Upper lobe of left lung (tissue), 4 donors: ENCODE data around the gene CALR3.

Source experiments
- CTCF ChIP-seq, 6 experiments: fragments of 450-650 bp in 4 of 6; fragments of 200-600 bp in 2 of 6; sonication (generic) in 2 of 6; IDR thresholded peaks; one replicate each; pipeline ENCODE4 v1.5.1; 2016 to 2019; ENCODE audit warnings: antibody characterized with exemption in 6 of 6
- POLR2A ChIP-seq, 4 donors: fragments of 450-650 bp; IDR thresholded peaks; one replicate each; pipeline ENCODE4 v1.5.1; 2016 to 2017; ENCODE audit warnings: antibody characterized with exemption in 4 of 4, mild to moderate bottlenecking in 2 of 4
- POLR2AphosphoS5 ChIP-seq, 2 donors: sonication (generic); formaldehyde crosslinking; IDR thresholded peaks; one replicate each; pipeline ENCODE4 v1.5.1; 2017; ENCODE audit warnings: antibody characterized with exemption in 2 of 2

- TF ChIP-seq CTCF (IDR thresholded peaks at IDR 0.05) (no peak), POLR2A (IDR thresholded peaks at IDR 0.05) (no peak), POLR2AphosphoS5 (IDR thresholded peaks at IDR 0.05) (no peak)
Measured at GRCh38 chr19:16463991-16464575, 31.9 kb downstream of the CALR3 start.
